ENCODE results near the gene SHOC1.

Gene SHOC1

DNA sequence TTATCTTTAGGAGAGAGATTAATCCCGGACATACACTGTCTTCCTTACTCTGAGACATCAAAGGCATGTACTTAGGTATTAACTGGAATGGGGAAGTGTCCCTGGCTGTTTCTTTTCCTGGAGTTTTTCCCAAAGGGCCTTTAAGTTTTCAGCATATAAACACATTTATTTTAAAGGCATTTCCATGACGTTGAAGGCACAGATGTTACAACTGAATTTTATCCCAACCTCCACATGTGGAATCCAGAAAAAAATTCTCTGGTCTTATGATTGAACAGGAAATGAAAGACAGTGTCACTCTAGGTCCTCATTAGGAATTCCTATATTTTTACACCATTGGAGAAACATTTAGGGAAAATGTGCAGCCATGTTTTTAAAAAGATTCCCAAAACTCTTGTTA, 41.6 kb upstream of the SHOC1 start:
- TF ChIP-seq, protein P1, sequence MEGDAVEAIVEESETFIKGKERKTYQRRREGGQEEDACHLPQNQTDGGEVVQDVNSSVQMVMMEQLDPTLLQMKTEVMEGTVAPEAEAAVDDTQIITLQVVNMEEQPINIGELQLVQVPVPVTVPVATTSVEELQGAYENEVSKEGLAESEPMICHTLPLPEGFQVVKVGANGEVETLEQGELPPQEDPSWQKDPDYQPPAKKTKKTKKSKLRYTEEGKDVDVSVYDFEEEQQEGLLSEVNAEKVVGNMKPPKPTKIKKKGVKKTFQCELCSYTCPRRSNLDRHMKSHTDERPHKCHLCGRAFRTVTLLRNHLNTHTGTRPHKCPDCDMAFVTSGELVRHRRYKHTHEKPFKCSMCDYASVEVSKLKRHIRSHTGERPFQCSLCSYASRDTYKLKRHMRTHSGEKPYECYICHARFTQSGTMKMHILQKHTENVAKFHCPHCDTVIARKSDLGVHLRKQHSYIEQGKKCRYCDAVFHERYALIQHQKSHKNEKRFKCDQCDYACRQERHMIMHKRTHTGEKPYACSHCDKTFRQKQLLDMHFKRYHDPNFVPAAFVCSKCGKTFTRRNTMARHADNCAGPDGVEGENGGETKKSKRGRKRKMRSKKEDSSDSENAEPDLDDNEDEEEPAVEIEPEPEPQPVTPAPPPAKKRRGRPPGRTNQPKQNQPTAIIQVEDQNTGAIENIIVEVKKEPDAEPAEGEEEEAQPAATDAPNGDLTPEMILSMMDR (conservative IDR thresholded peaks at IDR 0.05) = no peak
- H3K27ac ChIP-seq = no peak overlapping the region

DNA sequence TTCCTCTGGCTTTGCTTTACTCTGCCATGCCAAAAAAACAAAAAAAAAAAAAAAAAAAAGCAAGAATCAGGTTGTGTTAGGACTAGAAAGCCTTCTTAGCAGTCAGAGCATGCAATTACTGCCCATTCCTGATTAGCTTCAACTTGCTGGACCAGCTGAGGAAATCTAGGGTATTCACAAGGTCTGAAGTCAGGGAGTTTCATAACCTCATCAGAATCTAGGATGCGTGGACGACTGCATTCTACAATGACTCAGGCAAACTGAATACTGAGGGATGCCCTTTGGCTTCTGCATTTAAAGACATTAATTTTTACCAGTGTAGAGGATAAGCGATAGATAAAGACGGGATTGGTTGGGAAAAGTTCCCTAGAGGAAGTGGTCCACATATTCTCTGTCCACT, 39.2 kb upstream of the SHOC1 start:
- TF ChIP-seq, protein P1 (conservative IDR thresholded peaks at IDR 0.05) = no peak
- H3K27ac ChIP-seq = no peak overlapping the region

DNA sequence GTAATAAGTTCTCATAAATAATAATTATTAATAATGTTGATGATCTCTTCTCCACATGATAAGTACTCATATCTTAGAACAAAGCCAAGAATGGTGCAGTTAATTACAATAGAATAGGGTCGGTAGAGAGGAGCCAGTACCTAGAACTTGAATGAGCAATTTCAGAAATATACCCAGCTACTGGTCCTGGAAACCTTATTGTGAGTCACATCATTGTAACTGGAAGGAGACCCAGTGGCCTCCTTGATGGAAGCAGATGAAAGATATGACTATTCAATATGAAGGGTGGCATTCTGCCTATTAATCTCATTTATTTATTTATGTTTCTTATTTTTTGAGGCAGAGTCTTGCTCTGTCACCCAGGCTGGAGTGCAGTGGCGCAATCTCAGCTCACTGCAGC, 37.7 kb upstream of the SHOC1 start:
- TF ChIP-seq, protein P1 (conservative IDR thresholded peaks at IDR 0.05) = no peak
- H3K27ac ChIP-seq = no peak overlapping the region

DNA sequence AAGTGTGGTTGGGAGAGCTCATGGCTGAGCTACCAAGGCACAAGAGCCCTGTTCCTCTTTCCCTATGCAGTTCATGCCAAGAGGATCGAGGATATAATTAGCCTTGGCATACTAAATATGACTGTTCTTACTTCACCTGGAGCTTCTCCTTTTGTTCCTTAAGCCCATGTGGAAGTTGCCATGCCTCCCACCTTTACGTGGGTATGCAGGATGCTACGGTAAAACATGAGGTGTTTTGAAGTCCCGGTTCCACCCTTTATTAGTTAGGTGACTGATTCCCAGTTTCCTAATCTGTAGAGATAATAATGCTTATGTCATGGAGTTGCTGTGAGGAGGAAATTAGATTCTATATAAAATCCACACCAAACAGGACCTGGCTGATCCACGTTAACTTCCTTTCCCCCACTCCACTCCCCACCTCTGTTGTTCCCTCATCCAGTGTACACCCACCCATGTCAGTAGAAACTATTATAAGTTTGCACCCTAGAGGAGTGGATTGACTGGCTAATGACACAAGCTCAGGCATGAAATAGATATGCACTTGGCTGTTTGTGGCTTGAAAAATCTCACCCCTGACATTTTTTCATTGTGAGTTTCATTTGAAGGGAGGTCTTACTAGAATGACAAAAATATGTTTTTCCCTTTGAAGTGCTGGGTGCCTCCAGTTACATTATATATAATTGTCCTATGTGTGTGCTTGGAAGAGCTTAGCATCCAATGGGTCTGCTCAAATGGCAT, 36.8 kb upstream of the SHOC1 start:
- no peak overlapping the region for H3K27ac ChIP-seq

DNA sequence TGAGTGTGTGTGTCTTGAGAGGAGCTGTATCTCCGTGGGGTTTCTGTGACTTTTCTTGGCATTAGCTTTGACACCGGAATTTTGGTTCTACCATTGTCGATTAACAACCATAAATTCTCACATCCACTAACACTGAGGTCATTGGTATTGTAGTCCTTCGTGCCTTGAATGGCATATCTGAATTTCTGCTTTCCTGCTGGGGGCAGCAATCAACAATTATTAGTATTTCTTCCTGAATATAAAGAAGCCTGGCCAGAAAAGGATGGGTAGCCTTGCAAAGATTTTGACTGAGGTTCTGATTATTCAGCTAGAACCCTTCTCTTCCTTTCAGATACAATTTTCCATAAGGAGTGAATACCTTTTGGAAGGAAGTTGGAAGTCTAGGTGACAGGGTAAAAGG, 33.5 kb upstream of the SHOC1 start:
- TF ChIP-seq, protein P1 (conservative IDR thresholded peaks at IDR 0.05) = peak; percentile 51
- no peak overlapping the region for H3K27ac ChIP-seq

More for the DNA sequence above, 36.8 kb upstream of the SHOC1 start:
- TF ChIP-seq, protein P1 (conservative IDR thresholded peaks at IDR 0.05) = no peak

DNA sequence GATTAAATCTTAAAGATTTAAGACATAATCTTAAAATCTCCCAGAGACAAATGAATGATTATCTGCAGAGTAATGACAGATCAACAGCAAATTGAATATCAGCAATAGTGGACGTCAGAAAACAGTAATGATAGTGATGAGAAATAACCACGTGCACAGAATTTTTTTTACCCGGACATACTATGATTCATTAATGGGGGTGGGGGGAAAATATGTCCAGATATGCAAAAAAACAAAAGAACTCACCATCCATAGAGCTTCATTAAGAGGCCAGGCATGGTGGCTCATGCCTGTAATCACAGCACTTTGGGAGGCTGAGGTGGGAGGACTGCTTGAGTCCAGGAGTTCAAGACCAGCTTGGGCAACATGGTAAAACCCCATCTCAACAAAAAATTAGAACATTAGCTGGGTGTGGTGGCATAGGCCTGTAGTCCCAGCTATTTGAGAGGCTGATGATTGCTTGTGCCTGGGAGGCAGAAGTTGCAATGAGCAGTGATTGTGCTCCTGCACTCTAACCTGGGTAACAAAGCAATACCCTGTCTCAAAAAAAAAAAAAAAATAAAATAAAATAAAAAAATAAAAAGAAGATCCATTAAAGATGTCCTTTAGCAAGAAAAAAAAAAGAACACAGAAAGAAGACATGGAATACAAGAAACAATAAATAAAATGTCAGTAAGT, 30.9 kb upstream of the SHOC1 start:
- TF ChIP-seq, protein P1 (conservative IDR thresholded peaks at IDR 0.05) = no peak
- no peak overlapping the region for H3K27ac ChIP-seq

DNA sequence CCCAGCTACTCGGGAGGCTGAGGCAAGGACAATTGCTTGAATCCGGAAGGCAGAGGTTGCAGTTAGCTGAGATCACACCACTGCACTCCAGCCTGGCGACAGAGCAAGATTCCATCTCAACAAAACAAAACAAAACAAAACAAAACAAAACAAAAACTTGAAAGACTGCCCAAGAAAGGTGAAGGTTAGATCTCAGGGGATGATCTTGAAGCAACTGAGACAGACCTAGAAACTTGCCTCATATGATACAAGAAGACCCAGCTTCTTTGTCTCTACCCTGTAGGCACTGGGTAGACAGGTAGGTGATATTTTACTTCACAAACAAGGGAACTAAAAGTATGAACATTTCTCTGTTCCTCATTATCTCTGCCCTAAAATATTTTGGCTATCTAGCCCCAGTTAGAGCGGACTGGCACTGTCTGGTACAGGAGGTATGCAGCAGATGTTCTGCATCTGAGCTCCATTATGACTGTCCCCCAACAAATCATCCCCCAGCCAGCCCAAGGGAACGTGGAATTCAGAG, 26.3 kb upstream of the SHOC1 start:
- H3K27ac ChIP-seq = no peak overlapping the region
- TF ChIP-seq, protein P1 (conservative IDR thresholded peaks at IDR 0.05) = no peak

Measured in VCaP (cell line).